ENCODE measurements around the gene FGF18.

FGF18 gene

GRCh38 chr5:171485668-171486067, 66.2 kb downstream of the FGF18 start:
- Histone ChIP-seq H3K27me3 (ENCODE audit: control insufficient read depth, low read length) (peaks cover 6% of the 10 kb centered on the region), H3K4me1 (ENCODE audit: control insufficient read depth, low read length) (no peaks in the 10 kb centered on the region), H3K9me2 (replicated peaks; ENCODE audit: control insufficient read depth, low read length) (no peaks in the 10 kb centered on the region), H4K20me1 (ENCODE audit: control insufficient read depth, insufficient read depth, low read depth, low read length) (no peaks in the 10 kb centered on the region), H3K36me3 (ENCODE audit: control insufficient read depth, low read length) (no peaks in the 10 kb centered on the region), H3K9me3 (ENCODE audit: control insufficient read depth, insufficient read depth, low read length) (no peaks in the 10 kb centered on the region), H3K4me3 (ENCODE audit: low read length) (no peak overlapping the region), H3K4me2 (ENCODE audit: low read length) (no peak overlapping the region), H3F3A (ENCODE audit: control insufficient read depth, insufficient read depth) (no peaks in the 10 kb centered on the region), H3K27ac (ENCODE audit: low read depth, low read length) (no peak overlapping the region), H3K79me2 (ENCODE audit: control insufficient read depth, low read length) (no peaks in the 10 kb centered on the region)
- TF ChIP-seq EZH2phosphoT487 (IDR thresholded peaks at IDR 0.05; ENCODE audit: borderline replicate concordance, low read length) (no peak), CTCF (IDR thresholded peaks at IDR 0.05; ENCODE audit: low read depth, low read length, poor library complexity, severe bottlenecking) (no peak)

- Histone ChIP-seq H3K4me2 (ENCODE audit: low read length) (no peak overlapping the region), H3K27ac (ENCODE audit: low read depth, low read length) (no peak overlapping the region), H3K9me2 (replicated peaks; ENCODE audit: control insufficient read depth, low read length) (no peaks in the 10 kb centered on the region), H3K79me2 (ENCODE audit: control insufficient read depth, low read length) (no peaks in the 10 kb centered on the region), H3K27me3 (ENCODE audit: control insufficient read depth, low read length) (peaks cover 6% of the 10 kb centered on the region), H3K9me3 (ENCODE audit: control insufficient read depth, insufficient read depth, low read length) (no peaks in the 10 kb centered on the region), H3K4me3 (ENCODE audit: low read length) (no peak overlapping the region), H3F3A (ENCODE audit: control insufficient read depth, insufficient read depth) (no peaks in the 10 kb centered on the region), H3K4me1 (ENCODE audit: control insufficient read depth, low read length) (no peaks in the 10 kb centered on the region), H4K20me1 (ENCODE audit: control insufficient read depth, insufficient read depth, low read depth, low read length) (no peaks in the 10 kb centered on the region), H3K36me3 (ENCODE audit: control insufficient read depth, low read length) (no peaks in the 10 kb centered on the region)
- TF ChIP-seq EZH2phosphoT487 (IDR thresholded peaks at IDR 0.05; ENCODE audit: borderline replicate concordance, low read length) (no peak), CTCF (IDR thresholded peaks at IDR 0.05; ENCODE audit: low read depth, low read length, poor library complexity, severe bottlenecking) (no peak)
Observed at GRCh38 chr5:171486613-171487012, 67.2 kb downstream of the FGF18 start.

DNA sequence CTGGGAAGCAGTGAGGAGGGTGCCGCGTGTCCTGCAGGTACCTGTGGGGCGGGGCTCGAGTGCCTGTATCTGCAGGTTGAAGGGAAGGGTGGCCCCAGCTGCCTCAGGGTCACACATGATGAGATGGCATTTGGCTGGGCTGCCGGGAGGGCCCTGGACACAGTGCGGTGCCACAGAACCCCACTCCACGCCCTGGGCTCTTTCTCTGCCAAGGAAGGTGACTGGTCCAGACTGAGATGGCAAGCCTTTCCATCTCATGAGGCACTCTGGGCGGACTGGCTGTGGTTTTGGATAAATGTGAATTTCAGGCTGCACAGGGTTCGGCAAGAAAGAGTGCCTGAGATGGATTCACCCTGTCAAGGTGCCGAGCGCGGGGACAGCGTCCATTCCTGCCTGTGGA, 69.4 kb downstream of the FGF18 start:
- no peaks in the 10 kb centered on the region for H3K4me1 ChIP-seq (ENCODE audit: control insufficient read depth, low read length)
- H3K27me3 ChIP-seq (ENCODE audit: control insufficient read depth, low read length), result peaks cover 6% of the 10 kb centered on the region
- H3K79me2 ChIP-seq (ENCODE audit: control insufficient read depth, low read length), result no peaks in the 10 kb centered on the region
- H3K4me2 ChIP-seq (ENCODE audit: low read length), result no peak overlapping the region
- no peaks in the 10 kb centered on the region for H4K20me1 ChIP-seq (ENCODE audit: control insufficient read depth, insufficient read depth, low read depth, low read length)
- no peaks in the 10 kb centered on the region for H3K36me3 ChIP-seq (ENCODE audit: control insufficient read depth, low read length)
- no peak overlapping the region for H3K27ac ChIP-seq (ENCODE audit: low read depth, low read length)
- H3K9me3 ChIP-seq (ENCODE audit: control insufficient read depth, insufficient read depth, low read length), result no peaks in the 10 kb centered on the region
- H3K9me2 ChIP-seq (replicated peaks; ENCODE audit: control insufficient read depth, low read length), result no peaks in the 10 kb centered on the region
- TF ChIP-seq CTCF (IDR thresholded peaks at IDR 0.05; ENCODE audit: low read depth, low read length, poor library complexity, severe bottlenecking) (no peak), EZH2phosphoT487 (IDR thresholded peaks at IDR 0.05; ENCODE audit: borderline replicate concordance, low read length) (no peak)
- H3F3A ChIP-seq (ENCODE audit: control insufficient read depth, insufficient read depth), result no peaks in the 10 kb centered on the region
- H3K4me3 ChIP-seq (ENCODE audit: low read length), result no peak overlapping the region

DNA sequence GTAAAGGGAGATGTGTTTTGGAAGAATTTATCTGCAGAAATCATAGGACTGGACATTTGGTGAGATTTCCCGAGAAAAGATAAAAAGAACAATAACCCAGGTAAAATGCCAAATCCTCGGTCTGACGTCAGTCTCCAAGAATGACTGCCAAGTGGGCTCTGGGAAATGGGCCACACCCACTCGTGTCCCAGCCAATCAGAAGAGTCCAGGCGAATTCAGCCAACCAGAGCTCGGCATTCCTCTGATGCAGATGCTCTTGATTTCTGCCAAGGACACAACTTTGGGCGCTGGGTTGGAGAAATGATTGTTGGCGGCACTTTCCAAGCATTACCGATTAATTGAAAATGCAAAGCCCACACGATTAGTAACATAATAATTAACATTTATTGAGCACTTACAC, 73.3 kb downstream of the FGF18 start:
- H3K27me3 ChIP-seq (ENCODE audit: control insufficient read depth, low read length), result peaks cover 6% of the 10 kb centered on the region

More for the DNA sequence above, 73.3 kb downstream of the FGF18 start:
- no peaks in the 10 kb centered on the region for H4K20me1 ChIP-seq (ENCODE audit: control insufficient read depth, insufficient read depth, low read depth, low read length)
- H3K4me2 ChIP-seq (ENCODE audit: low read length), result no peak overlapping the region
- no peak overlapping the region for H3K4me3 ChIP-seq (ENCODE audit: low read length)
- H3K4me1 ChIP-seq (ENCODE audit: control insufficient read depth, low read length), result no peaks in the 10 kb centered on the region
- no peaks in the 10 kb centered on the region for H3K79me2 ChIP-seq (ENCODE audit: control insufficient read depth, low read length)
- H3K9me3 ChIP-seq (ENCODE audit: control insufficient read depth, insufficient read depth, low read length), result no peaks in the 10 kb centered on the region
- H3K9me2 ChIP-seq (replicated peaks; ENCODE audit: control insufficient read depth, low read length), result no peaks in the 10 kb centered on the region
- H3K36me3 ChIP-seq (ENCODE audit: control insufficient read depth, low read length), result no peaks in the 10 kb centered on the region
- H3K27ac ChIP-seq (ENCODE audit: low read depth, low read length), result no peak overlapping the region
- TF ChIP-seq CTCF (IDR thresholded peaks at IDR 0.05; ENCODE audit: low read depth, low read length, poor library complexity, severe bottlenecking) (no peak), EZH2phosphoT487 (IDR thresholded peaks at IDR 0.05; ENCODE audit: borderline replicate concordance, low read length) (no peak)
- H3F3A ChIP-seq (ENCODE audit: control insufficient read depth, insufficient read depth), result no peaks in the 10 kb centered on the region
